GM12878 (cell line): ENCODE measurements around the gene RPA3. TPM values are rescaled to one million over a fixed set of nuclear protein-coding genes. Genes with fewer than 3 reads are reported as not detected.

Experiments
- ATAC-seq: fragments of 200-7000 bp; cut with Tn5 transposase; 3 replicates; pipeline ENCODE4 v1.9.1; 2020; ENCODE audit warnings: mild to moderate bottlenecking, moderate library complexity
- BruUV-seq: library from RNA; stranded (reverse); fragments of 400-500 nt; replicated peaks from 2 replicates; lab custom pipeline; 2021; lab: Mats Ljungman, UMichigan
- CTCF ChIA-PET: fragments of 300-600 bp; sonication (Branson Sonifier 250); formaldehyde crosslinking; extraction: SDS; loops from one replicate; lab custom pipeline; 2021; ENCODE audit warnings: inconsistent platforms; lab: Yijun Ruan, JAX
- POLR2A ChIA-PET: fragments of 350-600 bp; formaldehyde crosslinking; extraction: SDS; loops from one replicate; lab custom pipeline; 2021; ENCODE audit warnings: inconsistent platforms; lab: Charles Lee
- RAD21 ChIA-PET: fragments of 300-600 bp; sonication (Branson Sonifier 250); formaldehyde crosslinking; loops from one replicate; lab custom pipeline; 2023; ENCODE audit warnings: antibody characterized with exemption; ENCODE audit not compliant: unreplicated experiment; lab: Charles Lee
- SMC1A ChIA-PET: fragments of 300-600 bp; sonication (Branson Sonifier 250); formaldehyde crosslinking; loops from one replicate; lab custom pipeline; 2023; ENCODE audit not compliant: unreplicated experiment, uncharacterized antibody; lab: Charles Lee
- DNase-seq: peaks from one replicate; pipeline ENCODE4 v3.0.0-alpha.2; 2011; ENCODE audit warnings: low read depth, low spot score
- FAIRE-seq: peaks from 3 replicates; lab custom pipeline; 2011; peaks lifted over from hg19 to GRCh38; lab: Jason Lieb, UNC
- H2AFZ ChIP-seq: 2 replicates; pipeline ENCODE4 v1.6.0; 2011; ENCODE audit warnings: low read depth, low read length, control low read depth; ENCODE audit not compliant: control insufficient read depth
- H3K27ac ChIP-seq: 2 replicates; pipeline ENCODE4 v1.5.1; 2011; ENCODE audit warnings: control low read depth; ENCODE audit not compliant: control insufficient read depth, insufficient read depth
- H3K27me3 ChIP-seq, 2 experiments: replicated peaks in 1 of 2; 2 replicates each; pipeline versions ENCODE4 v1.6.0 to v1.6.1; 2011; ENCODE audit warnings: low read length in 1 of 2; ENCODE audit not compliant: control insufficient read depth in 2 of 2, insufficient read depth in 2 of 2
- H3K36me3 ChIP-seq, 2 experiments: 2 replicates each; pipeline ENCODE4 v1.5.1; 2011; ENCODE audit warnings: low read length in 1 of 2; ENCODE audit not compliant: control insufficient read depth in 2 of 2, insufficient read depth in 2 of 2
- H3K4me1 ChIP-seq: 2 replicates; pipeline ENCODE4 v1.6.1; 2011; ENCODE audit warnings: mild to moderate bottlenecking, low read length, moderate library complexity, mixed read lengths; ENCODE audit not compliant: control insufficient read depth, insufficient read depth
- H3K4me2 ChIP-seq: 2 replicates; pipeline ENCODE4 v1.6.0; 2011; ENCODE audit warnings: control low read depth; ENCODE audit not compliant: control insufficient read depth, insufficient read depth
- H3K4me3 ChIP-seq: fragments of 200-600 bp; sonication (generic); 2 replicates; pipeline ENCODE4 v1.5.1; 2016
- H3K79me2 ChIP-seq: 2 replicates; pipeline ENCODE4 v1.6.0; 2011; ENCODE audit warnings: low read length; ENCODE audit not compliant: control insufficient read depth, insufficient read depth
- H3K9ac ChIP-seq: 2 replicates; pipeline ENCODE4 v1.8.0; 2011; ENCODE audit warnings: low read length, control low read depth, mixed read lengths; ENCODE audit not compliant: control insufficient read depth, insufficient read depth
- H3K9me3 ChIP-seq: replicated peaks from 3 replicates; pipeline ENCODE4 v1.5.1; 2011; ENCODE audit warnings: mild to moderate bottlenecking, low read length; ENCODE audit not compliant: control insufficient read depth, insufficient read depth
- H4K20me1 ChIP-seq: 2 replicates; pipeline ENCODE4 v1.6.0; 2011; ENCODE audit not compliant: control insufficient read depth, insufficient read depth
- KDM1A ChIP-seq: fragments of 200-600 bp; sonication (generic); IDR thresholded peaks from 2 replicates; pipeline ENCODE4 v1.6.1; 2016; ENCODE audit warnings: borderline replicate concordance
- NBN ChIP-seq: fragments of 450-650 bp; IDR thresholded peaks from 2 replicates; pipeline ENCODE4 v1.6.1; 2016
- NR2F1 ChIP-seq: fragments of 450-650 bp; conservative IDR thresholded peaks from 2 replicates; pipeline ENCODE4 v1.6.1; 2017; ENCODE audit warnings: mild to moderate bottlenecking
- NRF1 ChIP-seq: conservative IDR thresholded peaks from 2 replicates; pipeline ENCODE4 v1.6.1; 2011; ENCODE audit warnings: mild to moderate bottlenecking, low read depth, low read length, improper control_type of control experiment
- WGBS: methylation state at CpG from one replicate; pipeline ENCODE4 v1.1.6; 2016; ENCODE audit warnings: low lambda C conversion rate; ENCODE audit not compliant: insufficient replicate concordance, insufficient coverage; ENCODE audit errors: missing lambda C conversion rate; 5-methylcytosine and 5-hydroxymethylcytosine counted together
- in situ Hi-C: fragments of 300-500 bp; cut with MboI; formaldehyde crosslinking; loops from 9 replicates; pipeline ENCODE4 v1.14.3; 2018; ENCODE audit warnings: mixed read lengths
- intact Hi-C: fragments of 100-400 bp; cut with micrococcal nuclease; formaldehyde crosslinking; loops from one replicate; pipeline ENCODE4 v1.14.2; 2022; ENCODE audit not compliant: unreplicated experiment
- polyA plus RNA-seq, 11 experiments: library from polyadenylated mRNA; depleted of rRNA in 4 of 11; unstranded in 6 of 11; stranded (reverse) in 5 of 11; fragments of >200 nt; fragmentation: Nextera tagmentation in 4 of 11; fragmentation: Illumina TruSeq in 1 of 11; extraction: Ambion mirVana in 4 of 11; extraction: Trizol in 1 of 11; gene quantifications; 1 replicate in 1 of 11; 2 replicates in 10 of 11; pipeline versions ENCODE4 v1.2.1 to v1.2.3, GENCODE V29; 2011 to 2016; ENCODE audit warnings: inconsistent platforms in 2 of 11, missing spikeins in 2 of 11, low read depth in 1 of 11
- total RNA-seq, 4 experiments: library from RNA; depleted of rRNA in 3 of 4; stranded (reverse); fragments of >200 nt in 3 of 4; fragmentation: Illumina TruSeq in 1 of 4; extraction: Trizol in 1 of 4; gene quantifications; 2 replicates each; pipeline versions ENCODE4 v1.2.1 to v1.2.3, GENCODE V29; 2013 to 2021
- TF ChIP-seq, protein P1 (sequence below): IDR thresholded peaks from 2 replicates; pipeline ENCODE4 v1.6.1; 2011; ENCODE audit warnings: borderline replicate concordance, low read depth, mild to moderate bottlenecking, moderate library complexity, mixed read lengths, low read length; ENCODE audit not compliant: insufficient read depth; ENCODE audit errors: extremely low read length
- TF ChIP-seq, protein P2 (sequence below): fragments of 450-650 bp; formaldehyde crosslinking; IDR thresholded peaks from 2 replicates; pipeline ENCODE4 v1.4.0; 2022; ENCODE audit warnings: mild to moderate bottlenecking, moderate library complexity

Gene RPA3
- total and polyA plus RNA-seq, 10 of the 15 experiments (the other 5 are each of a cell fraction or from before 2014, with no cell fraction given), result 60.2 to 343 (median 112) TPM

GRCh38 chr7:7738622-7739021, 20.2 kb upstream of the RPA3 start (continued):
- TF ChIP-seq, protein P1, sequence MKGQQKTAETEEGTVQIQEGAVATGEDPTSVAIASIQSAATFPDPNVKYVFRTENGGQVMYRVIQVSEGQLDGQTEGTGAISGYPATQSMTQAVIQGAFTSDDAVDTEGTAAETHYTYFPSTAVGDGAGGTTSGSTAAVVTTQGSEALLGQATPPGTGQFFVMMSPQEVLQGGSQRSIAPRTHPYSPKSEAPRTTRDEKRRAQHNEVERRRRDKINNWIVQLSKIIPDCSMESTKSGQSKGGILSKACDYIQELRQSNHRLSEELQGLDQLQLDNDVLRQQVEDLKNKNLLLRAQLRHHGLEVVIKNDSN, result no peak
- TF ChIP-seq KDM1A (no peak), NBN (no peak), NRF1 (no peak)
- TF ChIP-seq, protein P2, sequence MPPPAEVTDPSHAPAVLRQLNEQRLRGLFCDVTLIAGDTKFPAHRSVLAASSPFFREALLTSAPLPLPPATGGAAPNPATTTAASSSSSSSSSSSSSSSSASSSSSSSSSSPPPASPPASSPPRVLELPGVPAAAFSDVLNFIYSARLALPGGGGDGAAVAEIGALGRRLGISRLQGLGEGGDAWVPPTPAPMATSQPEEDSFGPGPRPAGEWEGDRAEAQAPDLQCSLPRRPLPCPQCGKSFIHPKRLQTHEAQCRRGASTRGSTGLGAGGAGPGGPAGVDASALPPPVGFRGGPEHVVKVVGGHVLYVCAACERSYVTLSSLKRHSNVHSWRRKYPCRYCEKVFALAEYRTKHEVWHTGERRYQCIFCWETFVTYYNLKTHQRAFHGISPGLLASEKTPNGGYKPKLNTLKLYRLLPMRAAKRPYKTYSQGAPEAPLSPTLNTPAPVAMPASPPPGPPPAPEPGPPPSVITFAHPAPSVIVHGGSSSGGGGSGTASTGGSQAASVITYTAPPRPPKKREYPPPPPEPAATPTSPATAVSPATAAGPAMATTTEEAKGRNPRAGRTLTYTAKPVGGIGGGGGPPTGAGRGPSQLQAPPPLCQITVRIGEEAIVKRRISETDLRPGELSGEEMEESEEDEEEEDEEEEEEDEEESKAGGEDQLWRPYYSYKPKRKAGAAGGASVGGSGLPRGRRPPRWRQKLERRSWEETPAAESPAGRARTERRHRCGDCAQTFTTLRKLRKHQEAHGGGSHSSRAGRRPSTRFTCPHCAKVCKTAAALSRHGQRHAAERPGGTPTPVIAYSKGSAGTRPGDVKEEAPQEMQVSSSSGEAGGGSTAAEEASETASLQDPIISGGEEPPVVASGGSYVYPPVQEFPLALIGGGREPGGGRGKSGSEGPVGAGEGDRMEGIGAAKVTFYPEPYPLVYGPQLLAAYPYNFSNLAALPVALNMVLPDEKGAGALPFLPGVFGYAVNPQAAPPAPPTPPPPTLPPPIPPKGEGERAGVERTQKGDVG (CRISPR knock-in tag), result no peak
- TF ChIP-seq, all 136 proteins: peak for 0

DNA sequence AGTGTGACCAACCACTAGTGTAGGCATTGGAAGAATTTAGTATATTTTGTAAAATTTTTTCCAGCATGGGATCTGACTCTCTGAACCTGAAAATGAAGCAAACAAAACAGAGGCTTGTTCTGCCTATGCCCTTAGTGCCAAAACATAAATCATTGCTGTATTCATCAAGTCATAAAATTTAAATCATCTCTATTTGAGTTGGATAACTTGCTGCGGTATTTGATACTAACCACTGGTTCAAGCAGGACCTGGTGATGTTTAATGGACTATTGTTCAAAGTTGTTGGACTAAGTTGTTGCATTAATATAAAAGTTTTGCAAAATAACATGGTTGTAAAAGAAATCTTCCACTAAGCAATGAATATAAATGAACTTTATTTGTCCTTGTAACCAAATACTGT, 19.8 kb upstream of the RPA3 start:
- no peak for TF ChIP-seq NR2F1
- TF ChIP-seq, all 136 proteins: peak for 0
- WGBS, result 96% methylated on average over 1 of the region's 1 CpG
- Histone ChIP-seq H2AFZ (no peak overlapping the region), H3K9me3 (no peaks in the 10 kb centered on the region), H3K27ac (no peak overlapping the region), H4K20me1 (no peaks in the 10 kb centered on the region), H3K4me2 (no peak overlapping the region), H3K36me3 (no peaks in the 10 kb centered on the region; a peak in 1 of 4 replicates), H3K79me2 (no peaks in the 10 kb centered on the region), H3K27me3 (no peaks in the 10 kb centered on the region), H3K4me1 (peaks cover 5% of the 10 kb centered on the region; the same call in 1 of the 2 replicates), H3K4me3 (no peak overlapping the region), H3K9ac (no peak overlapping the region)
- ATAC-seq, result no peak
- intact Hi-C loops (loop anchor here (2.0 kb wide), 1 partner anchor 17 kb away; no protein-coding TSS in a partner anchor), in situ Hi-C loops (no loop called here)
- ChIA-PET POLR2A (interaction anchor here (1.2 kb wide), 2 partner anchors 24 to 30 kb away, joined by 3 read pairs; no protein-coding TSS in a partner anchor), CTCF (interaction anchor here (0.7 to 3.5 kb wide), 9 partner anchors 8 to 57 kb away, joined by 3 to 27 read pairs (median 6); partner anchors contain the start of gene RPA3), SMC1A (interaction anchor here (0.7 to 8.0 kb wide), 18 partner anchors 11 to 181 kb away, joined by 3 to 87 read pairs (median 8); partner anchors contain the start of gene RPA3), RAD21 (interaction anchor here (1.1 to 5.5 kb wide), 7 partner anchors 18 to 440 kb away, joined by 3 to 39 read pairs (median 6); partner anchors contain the start of gene RPA3)
- BruUV-seq, result no TSS peak
- no peak for FAIRE-seq
- no peak for DNase-seq
